ENCODE measurements around the gene HIRA. TPM values are rescaled to one million over a fixed set of nuclear protein-coding genes. Genes with fewer than 3 reads are reported as not detected.
A peak's percentile ranks its signal among the peaks of the same experiment; 100 is the strongest.

HIRA gene
- total and polyA plus RNA-seq, 2 experiments from 2014 or later, result 17.1 to 36.9 TPM

GRCh38 chr22:19398206-19398605 lies 33.3 kb downstream of the HIRA start:
- Histone ChIP-seq H3K27ac (peak overlapping the region; percentile 97), H3K9me3 (ENCODE audit: low read depth) (no peaks in the 10 kb centered on the region), H3K27me3 (no peaks in the 10 kb centered on the region), H3K4me1 (ENCODE audit: low read depth) (peaks cover 19% of the 10 kb centered on the region), H3K4me3 (no peak overlapping the region), H3K36me3 (peaks cover 27% of the 10 kb centered on the region)
- no peak for DNase-seq (ENCODE audit: low read depth in 1 of 2, low spot score in 1 of 2)
- no peak for TF ChIP-seq CTCF (IDR thresholded peaks at IDR 0.05; ENCODE audit: low read depth, low read length)

DNA sequence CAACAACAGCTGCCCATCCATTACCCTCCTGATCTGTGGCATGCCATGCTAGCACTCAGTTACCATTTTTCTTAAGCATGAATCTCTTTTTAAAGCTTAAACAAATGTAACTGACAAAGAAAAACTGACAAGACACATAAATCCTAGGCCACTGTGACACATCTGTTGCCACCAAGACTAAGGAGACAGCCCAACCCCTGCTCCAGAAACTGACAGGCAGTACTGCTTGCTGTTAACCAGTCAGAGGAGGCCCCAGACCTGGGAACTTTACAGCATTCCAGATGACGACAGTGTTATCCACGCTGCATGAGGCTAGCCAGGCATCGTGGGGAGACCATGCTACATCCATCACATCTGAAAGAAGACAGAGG lies 33.8 kb downstream of the HIRA start:
- peaks cover 31% of the 10 kb centered on the region for H3K36me3 ChIP-seq
- peak overlapping the region; percentile 97 for H3K27ac ChIP-seq

DNA sequence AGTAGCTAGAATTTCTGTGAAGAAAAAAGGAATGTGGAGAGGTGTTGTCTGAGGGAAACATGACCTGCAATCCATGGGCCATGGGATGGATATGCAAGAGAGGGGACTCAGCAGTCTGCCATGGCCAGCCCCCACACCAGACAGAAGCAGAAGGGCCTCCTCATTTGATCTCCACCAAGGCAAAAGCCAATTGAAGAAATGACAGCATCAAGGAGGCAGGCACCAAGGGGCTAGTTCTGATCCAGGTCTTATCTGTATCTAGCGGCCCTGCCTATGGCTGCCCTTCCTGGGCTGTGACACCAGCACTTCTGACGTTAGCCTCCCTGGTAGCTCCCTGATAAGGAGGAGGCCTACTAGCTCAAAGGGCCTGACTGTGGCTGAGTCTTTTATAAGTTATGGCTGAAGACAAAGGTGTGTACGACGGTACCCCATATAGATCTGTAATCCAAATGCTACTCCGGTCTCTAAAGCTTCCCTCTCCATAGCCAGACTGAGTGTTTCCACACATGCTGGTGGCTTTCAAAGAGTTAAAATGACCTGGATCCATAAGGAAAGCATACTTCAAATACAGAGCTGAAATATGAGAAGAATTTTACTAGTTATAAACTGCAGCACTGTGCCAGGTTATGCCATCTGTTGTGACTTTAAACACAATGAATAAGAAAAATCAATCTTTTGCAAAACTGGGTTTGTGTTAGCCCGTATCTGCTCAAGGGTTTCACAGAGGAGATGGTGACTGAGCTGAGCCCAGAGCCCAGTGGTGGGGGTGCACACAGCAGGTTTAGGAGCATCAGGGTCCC lies 34.4 kb downstream of the HIRA start:
- TF ChIP-seq CTCF (IDR thresholded peaks at IDR 0.05; ENCODE audit: low read depth, low read length), result no peak
- DNase-seq (ENCODE audit: low read depth in 1 of 2, low spot score in 1 of 2), result peak in 1 of 2 donors; percentile 69
- peaks cover 19% of the 10 kb centered on the region for H3K4me1 ChIP-seq (ENCODE audit: low read depth)
- H3K4me3 ChIP-seq, result no peak overlapping the region
- no peaks in the 10 kb centered on the region for H3K9me3 ChIP-seq (ENCODE audit: low read depth)
- H3K27me3 ChIP-seq, result no peaks in the 10 kb centered on the region
- peaks cover 35% of the 10 kb centered on the region for H3K36me3 ChIP-seq
- peak overlapping the region; percentile 97 for H3K27ac ChIP-seq

More for the DNA sequence above, 33.8 kb downstream of the HIRA start:
- H3K4me3 ChIP-seq, result no peak overlapping the region
- H3K4me1 ChIP-seq (ENCODE audit: low read depth), result peaks cover 19% of the 10 kb centered on the region
- no peak for TF ChIP-seq CTCF (IDR thresholded peaks at IDR 0.05; ENCODE audit: low read depth, low read length)
- no peaks in the 10 kb centered on the region for H3K9me3 ChIP-seq (ENCODE audit: low read depth)
- H3K27me3 ChIP-seq, result no peaks in the 10 kb centered on the region
- DNase-seq (ENCODE audit: low read depth in 1 of 2, low spot score in 1 of 2), result peak in 1 of 2 donors; percentile 75

DNA sequence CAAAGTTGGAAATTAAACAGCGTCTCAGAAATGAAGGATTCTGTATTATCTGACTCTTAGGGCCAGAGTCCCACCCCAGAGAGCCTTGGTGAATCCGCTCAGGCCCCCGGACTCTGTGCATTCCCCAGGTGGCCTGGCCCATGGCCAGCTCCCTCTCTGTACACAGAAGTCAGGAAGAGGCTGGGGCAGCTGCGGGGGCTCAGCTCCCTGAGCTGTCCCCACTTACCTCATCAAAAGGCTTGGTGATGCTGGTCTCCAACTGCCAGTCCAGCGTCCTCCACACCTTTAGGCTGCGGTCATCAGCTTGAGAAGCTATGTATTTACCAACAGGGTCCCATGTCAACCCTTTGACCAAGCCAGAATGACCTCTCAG lies 35.0 kb downstream of the HIRA start:
- Histone ChIP-seq H3K9me3 (ENCODE audit: low read depth) (no peaks in the 10 kb centered on the region), H3K27ac (peak overlapping the region; percentile 97), H3K36me3 (peaks cover 39% of the 10 kb centered on the region), H3K4me1 (ENCODE audit: low read depth) (peaks cover 19% of the 10 kb centered on the region), H3K4me3 (no peak overlapping the region), H3K27me3 (no peaks in the 10 kb centered on the region)
- no peak for DNase-seq (ENCODE audit: low read depth in 1 of 2, low spot score in 1 of 2)
- no peak for TF ChIP-seq CTCF (IDR thresholded peaks at IDR 0.05; ENCODE audit: low read depth, low read length)

- TF ChIP-seq CTCF (IDR thresholded peaks at IDR 0.05; ENCODE audit: low read depth, low read length), result no peak
- Histone ChIP-seq H3K36me3 (peaks cover 45% of the 10 kb centered on the region), H3K27ac (no peak overlapping the region), H3K4me1 (ENCODE audit: low read depth) (peaks cover 19% of the 10 kb centered on the region), H3K9me3 (ENCODE audit: low read depth) (no peaks in the 10 kb centered on the region), H3K27me3 (no peaks in the 10 kb centered on the region), H3K4me3 (no peak overlapping the region)
- DNase-seq (ENCODE audit: low read depth in 1 of 2, low spot score in 1 of 2), result no peak
These were observed 36.3 kb downstream of the HIRA start for GRCh38 chr22:19395276-19395675.

Data from cardiac muscle cell (in vitro differentiated cells and primary cell).